Measurements from ENCODE around the gene ADGRG4.

Gene ADGRG4

GRCh38 chrX:136304493-136304892 is 3.7 kb downstream of the ADGRG4 start:
- 0 out of 2 replicates have a peak, but pooled peaks have one; percentile 6 for TF ChIP-seq CTCF (IDR thresholded peaks at IDR 0.05)
- no peak for TF ChIP-seq ZFX (IDR thresholded peaks at IDR 0.05; ENCODE audit: borderline replicate concordance)

GRCh38 chrX:136306182-136306581 is 5.4 kb downstream of the ADGRG4 start:
- no peak overlapping the region for H3K27ac ChIP-seq
- TF ChIP-seq ZFX (IDR thresholded peaks at IDR 0.05; ENCODE audit: borderline replicate concordance) (no peak), CTCF (IDR thresholded peaks at IDR 0.05) (no peak)

More at GRCh38 chrX:136304493-136304892, 3.7 kb downstream of the ADGRG4 start:
- H3K27ac ChIP-seq: no peak overlapping the region

GRCh38 chrX:136307471-136307870 is 6.7 kb downstream of the ADGRG4 start:
- no peak overlapping the region for H3K27ac ChIP-seq
- no peak for TF ChIP-seq ZFX (IDR thresholded peaks at IDR 0.05; ENCODE audit: borderline replicate concordance)
- no peak for TF ChIP-seq CTCF (IDR thresholded peaks at IDR 0.05)

GRCh38 chrX:136310411-136310810 is 9.6 kb downstream of the ADGRG4 start:
- no peak for TF ChIP-seq CTCF (IDR thresholded peaks at IDR 0.05)
- TF ChIP-seq ZFX (IDR thresholded peaks at IDR 0.05; ENCODE audit: borderline replicate concordance): no peak
- H3K27ac ChIP-seq: no peak overlapping the region

- TF ChIP-seq ZFX (IDR thresholded peaks at IDR 0.05; ENCODE audit: borderline replicate concordance) (no peak), CTCF (IDR thresholded peaks at IDR 0.05) (no peak)
- H3K27ac ChIP-seq: no peak overlapping the region
These were observed 17.4 kb downstream of the ADGRG4 start for GRCh38 chrX:136318156-136318555.

GRCh38 chrX:136318895-136319597 is 18.3 kb downstream of the ADGRG4 start:
- H3K27ac ChIP-seq: no peak overlapping the region

More at GRCh38 chrX:136318895-136319597, 18.3 kb downstream of the ADGRG4 start:
- TF ChIP-seq CTCF (IDR thresholded peaks at IDR 0.05) (no peak), ZFX (IDR thresholded peaks at IDR 0.05; ENCODE audit: borderline replicate concordance) (no peak)

Measured in 22Rv1 (cell line).